GM20000 (cell line): ENCODE data around the gene CHD9.
"Not testable (repeated sequence)": the region's sequence is repeated elsewhere in the genome, so short reads cannot be mapped to it uniquely, and the experiment has no call there.

Experiments used
- DNase-seq: peaks from one replicate; pipeline ENCODE4 v3.0.0; 2012; ENCODE audit warnings: low spot score
- TF ChIP-seq, protein P1 (sequence below): IDR thresholded peaks from 2 replicates; pipeline ENCODE4 v1.5.1; 2012; ENCODE audit warnings: mild to moderate bottlenecking, control low read depth; ENCODE audit errors: extremely low read depth, missing control alignments

Gene CHD9

DNA sequence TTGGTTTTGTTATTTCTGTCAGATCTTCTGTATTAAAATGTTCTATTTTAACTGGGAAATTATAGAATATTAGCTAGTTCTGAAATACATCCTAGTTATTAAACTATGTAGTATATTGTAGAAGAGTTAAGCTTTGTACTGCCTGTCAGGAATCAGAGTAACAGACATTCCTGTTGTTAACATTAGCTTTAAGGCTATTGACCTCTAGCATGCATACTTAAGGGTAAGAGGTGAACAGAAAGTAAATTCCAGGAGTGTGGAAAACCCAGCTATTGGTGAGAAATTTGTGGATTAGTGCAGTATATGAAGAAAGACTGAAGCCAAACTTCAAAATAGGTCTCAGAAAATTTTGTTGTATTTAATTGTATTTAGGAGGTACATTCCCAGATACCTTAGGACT is 111.3 kb downstream of the CHD9 start:
- TF ChIP-seq, protein P1, sequence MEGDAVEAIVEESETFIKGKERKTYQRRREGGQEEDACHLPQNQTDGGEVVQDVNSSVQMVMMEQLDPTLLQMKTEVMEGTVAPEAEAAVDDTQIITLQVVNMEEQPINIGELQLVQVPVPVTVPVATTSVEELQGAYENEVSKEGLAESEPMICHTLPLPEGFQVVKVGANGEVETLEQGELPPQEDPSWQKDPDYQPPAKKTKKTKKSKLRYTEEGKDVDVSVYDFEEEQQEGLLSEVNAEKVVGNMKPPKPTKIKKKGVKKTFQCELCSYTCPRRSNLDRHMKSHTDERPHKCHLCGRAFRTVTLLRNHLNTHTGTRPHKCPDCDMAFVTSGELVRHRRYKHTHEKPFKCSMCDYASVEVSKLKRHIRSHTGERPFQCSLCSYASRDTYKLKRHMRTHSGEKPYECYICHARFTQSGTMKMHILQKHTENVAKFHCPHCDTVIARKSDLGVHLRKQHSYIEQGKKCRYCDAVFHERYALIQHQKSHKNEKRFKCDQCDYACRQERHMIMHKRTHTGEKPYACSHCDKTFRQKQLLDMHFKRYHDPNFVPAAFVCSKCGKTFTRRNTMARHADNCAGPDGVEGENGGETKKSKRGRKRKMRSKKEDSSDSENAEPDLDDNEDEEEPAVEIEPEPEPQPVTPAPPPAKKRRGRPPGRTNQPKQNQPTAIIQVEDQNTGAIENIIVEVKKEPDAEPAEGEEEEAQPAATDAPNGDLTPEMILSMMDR, result no peak
- DNase-seq, result no peak

DNA sequence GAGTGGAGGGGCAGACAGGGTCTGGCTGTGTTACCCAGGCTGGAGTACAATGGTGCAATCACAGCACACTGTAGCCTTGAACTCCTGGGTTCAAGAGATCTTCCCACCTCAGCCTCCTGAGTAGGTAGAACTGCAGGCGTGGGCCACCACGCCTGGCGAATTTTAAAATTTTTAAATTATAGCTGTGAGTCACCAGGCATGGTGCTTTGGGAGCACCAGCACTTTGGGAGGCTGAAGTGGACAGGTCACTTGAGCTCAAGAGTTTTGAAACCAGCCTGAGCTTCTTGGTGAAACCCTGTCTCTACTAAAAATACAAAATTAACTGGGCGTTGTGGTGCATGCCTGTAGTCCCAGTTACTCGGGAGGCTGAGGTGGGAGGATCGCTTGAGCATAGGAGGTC is 114.0 kb downstream of the CHD9 start:
- TF ChIP-seq, protein P1, result no peak
- no peak for DNase-seq

DNA sequence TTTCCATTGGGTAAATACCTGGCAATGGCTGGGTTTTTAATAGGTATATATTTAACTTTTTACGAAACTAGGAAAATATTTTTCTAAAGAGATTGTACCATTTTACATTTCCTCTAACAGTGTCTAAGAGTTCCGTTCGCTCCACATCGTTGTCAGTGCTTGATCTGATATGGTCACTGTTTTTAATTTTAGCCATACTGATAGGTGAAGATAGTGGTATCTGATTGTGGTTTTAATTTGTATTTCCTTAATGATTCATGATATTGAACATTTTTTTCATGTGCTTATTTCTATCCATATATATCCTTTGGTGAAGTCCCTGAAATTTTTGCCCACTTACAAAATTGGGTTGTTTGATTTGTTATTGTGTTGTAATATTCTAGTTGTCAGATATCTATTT is 117.7 kb downstream of the CHD9 start:
- DNase-seq, result no peak
- TF ChIP-seq, protein P1, result no peak

DNA sequence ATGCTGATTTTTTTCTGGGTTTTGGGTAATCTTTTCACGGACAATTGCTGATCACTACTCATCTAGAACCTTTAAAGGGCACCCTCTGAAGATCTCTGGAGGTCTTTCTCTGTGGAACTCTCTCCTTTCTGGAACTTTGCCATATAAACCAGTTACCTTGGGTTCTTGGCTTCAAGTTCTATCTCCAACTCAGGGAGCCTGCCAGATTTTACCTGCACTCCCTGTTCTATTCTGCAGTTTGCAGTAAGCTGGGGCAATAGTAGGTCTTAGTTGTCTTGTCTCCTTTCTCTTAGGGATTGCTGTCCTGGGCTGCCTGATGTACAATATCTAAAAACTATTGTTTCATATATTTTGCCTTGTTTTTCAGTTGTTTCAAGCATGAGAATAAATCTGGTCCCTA is 120.3 kb downstream of the CHD9 start:
- DNase-seq, result no peak
- TF ChIP-seq, protein P1, result no peak

DNA sequence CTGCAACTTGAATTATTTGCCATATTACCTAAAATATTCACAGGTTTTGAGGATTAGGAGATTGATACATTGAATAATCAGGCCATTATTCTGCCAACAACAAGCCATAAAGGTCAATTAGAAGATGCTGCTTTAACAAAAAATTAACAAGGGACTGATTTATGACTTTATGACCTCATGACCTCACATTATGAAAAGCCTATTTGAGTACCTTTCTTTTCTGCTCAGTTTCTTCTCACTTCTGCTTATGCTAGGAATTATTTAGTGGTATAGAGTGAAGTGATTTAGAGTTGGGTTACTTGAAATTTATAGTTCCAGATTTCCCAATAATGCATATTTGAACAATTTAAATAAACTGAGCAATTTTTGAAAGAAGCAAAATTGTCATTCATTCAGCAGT is 121.6 kb downstream of the CHD9 start:
- TF ChIP-seq, protein P1, result no peak
- DNase-seq, result no peak

DNA sequence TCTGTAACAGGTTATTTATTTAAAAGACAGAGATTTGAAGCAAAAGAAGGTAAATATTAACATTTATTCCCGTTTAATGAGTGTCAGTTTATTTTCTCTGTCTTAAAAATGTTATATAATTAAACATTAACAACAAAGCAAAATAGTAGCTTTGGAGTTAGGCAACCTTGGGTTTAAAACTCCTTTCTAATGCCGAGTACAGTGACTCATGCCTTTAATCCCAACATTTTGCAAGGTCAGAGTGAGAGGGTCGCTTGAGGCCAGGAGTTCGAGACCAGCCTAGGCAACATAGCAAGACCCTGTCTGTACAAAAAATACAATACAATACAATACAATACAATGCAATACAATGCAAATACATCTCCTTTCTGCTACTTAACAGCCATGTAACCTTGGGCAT is 128.7 kb downstream of the CHD9 start:
- TF ChIP-seq, protein P1, result no peak
- DNase-seq, result no peak

DNA sequence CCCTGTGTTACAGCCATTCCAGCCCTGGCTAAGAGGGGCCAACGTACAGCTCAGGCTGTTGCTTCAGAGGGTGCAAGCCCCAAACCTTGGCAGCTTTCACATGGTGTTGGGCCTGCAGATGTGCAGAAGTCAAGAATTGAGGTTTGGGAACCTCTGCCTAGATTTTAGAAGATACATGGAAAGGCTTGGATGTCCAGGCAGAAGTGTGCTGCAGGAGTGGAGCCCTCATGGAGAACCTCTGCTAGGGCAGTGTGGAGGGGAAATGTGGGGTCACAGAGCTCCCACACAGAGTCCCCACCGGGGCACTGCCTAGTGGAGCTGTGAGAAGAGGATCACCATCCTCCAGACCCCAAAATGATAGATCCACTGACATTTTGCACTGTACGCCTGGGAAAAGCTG is 130.9 kb downstream of the CHD9 start:
- not testable (repeated sequence) for DNase-seq

DNA sequence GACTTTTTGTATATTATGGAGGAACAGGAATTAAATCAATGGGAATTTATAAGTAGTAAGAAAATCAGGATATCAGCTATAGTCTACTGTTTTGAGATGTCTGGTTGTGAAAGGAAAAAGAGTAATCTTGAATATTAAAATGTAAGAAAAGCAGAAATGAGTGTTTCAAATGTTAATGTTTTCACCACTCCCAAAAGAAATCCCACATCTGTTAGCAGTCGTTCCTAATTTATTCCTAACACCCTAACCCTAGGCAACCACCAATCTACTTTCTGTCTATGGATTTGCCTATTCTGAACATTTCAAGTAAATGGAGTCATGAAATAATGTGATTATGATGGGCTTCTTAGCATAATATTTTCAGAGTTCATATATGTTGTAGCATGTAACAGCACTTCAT is 133.0 kb downstream of the CHD9 start:
- TF ChIP-seq, protein P1, result no peak
- no peak for DNase-seq
